PC-3 (cell line): ENCODE results near the gene KISS1R. TPM values are rescaled to one million over a fixed set of nuclear protein-coding genes. Genes with fewer than 3 reads are reported as not detected.

Source experiments
- ATAC-seq: fragments of 200-7000 bp; cut with Tn5 transposase; 2 replicates; pipeline ENCODE4 v1.9.1; 2020; ENCODE audit warnings: mild to moderate bottlenecking, moderate library complexity
- BruUV-seq: library from RNA; stranded (reverse); fragments of 400-500 nt; replicated peaks from 2 replicates; lab custom pipeline; 2021; lab: Mats Ljungman, UMichigan
- CTCF ChIA-PET: fragments of 300-600 bp; sonication (Branson Sonifier 250); formaldehyde crosslinking; loops from one replicate; lab custom pipeline; 2022; ENCODE audit warnings: antibody characterized with exemption; lab: Charles Lee
- POLR2A ChIA-PET: fragments of 300-600 bp; sonication (Branson Sonifier 250); formaldehyde crosslinking; loops from one replicate; lab custom pipeline; 2022; ENCODE audit warnings: antibody characterized with exemption; ENCODE audit not compliant: unreplicated experiment; lab: Charles Lee
- DNase-seq: peaks from one replicate; pipeline ENCODE4 v3.0.0-alpha.2; 2015
- H2AFZ ChIP-seq: fragments of 300-600 bp; sonication (generic); 2 replicates; pipeline ENCODE4 v1.6.0; 2016; ENCODE audit warnings: antibody characterized with exemption, low read length
- H3F3A ChIP-seq: fragments of 300-600 bp; sonication (generic); one replicate; pipeline ENCODE4 v1.6.0; 2017; ENCODE audit warnings: antibody characterized with exemption, low read length, control low read depth, mild to moderate bottlenecking; ENCODE audit not compliant: unreplicated experiment
- H3K27ac ChIP-seq: fragments of 300-600 bp; sonication (generic); 2 replicates; pipeline ENCODE4 v1.5.1; 2016; ENCODE audit warnings: mild to moderate bottlenecking, low read length
- H3K27me3 ChIP-seq: fragments of 300-600 bp; sonication (generic); 2 replicates; pipeline ENCODE4 v1.6.1; 2016; ENCODE audit warnings: low read length, mixed read lengths
- H3K36me3 ChIP-seq: fragments of 300-600 bp; sonication (generic); 2 replicates; pipeline ENCODE4 v1.6.1; 2016; ENCODE audit warnings: low read depth, mixed run types, low read length, mixed read lengths
- H3K4me1 ChIP-seq: fragments of 300-600 bp; sonication (generic); 2 replicates; pipeline ENCODE4 v1.5.1; 2016; ENCODE audit warnings: low read length; ENCODE audit not compliant: insufficient read depth
- H3K4me2 ChIP-seq: fragments of 300-600 bp; sonication (generic); 2 replicates; pipeline ENCODE4 v1.6.0; 2016; ENCODE audit warnings: low read length
- H3K4me3 ChIP-seq: fragments of 300-600 bp; sonication (generic); 2 replicates; pipeline ENCODE4 v1.5.1; 2016; ENCODE audit warnings: mild to moderate bottlenecking, low read length, mixed read lengths
- H3K79me2 ChIP-seq: fragments of 300-600 bp; sonication (generic); 2 replicates; pipeline ENCODE4 v1.6.1; 2017; ENCODE audit warnings: low read length, mixed read lengths
- H3K9ac ChIP-seq: fragments of 300-600 bp; sonication (generic); 2 replicates; pipeline ENCODE4 v1.6.0; 2016; ENCODE audit warnings: mild to moderate bottlenecking, low read length
- H3K9me2 ChIP-seq: fragments of 300-600 bp; sonication (generic); replicated peaks from 2 replicates; pipeline ENCODE4 v1.6.1; 2016; ENCODE audit warnings: mixed run types, low read length, mixed read lengths
- H3K9me3 ChIP-seq: fragments of 300-600 bp; sonication (generic); 2 replicates; pipeline ENCODE4 v1.6.1; 2016; ENCODE audit warnings: low read length, mixed read lengths
- H4K20me1 ChIP-seq: fragments of 300-600 bp; sonication (generic); 2 replicates; pipeline ENCODE4 v1.6.1; 2016; ENCODE audit warnings: low read length, mixed read lengths
- CTCF ChIP-seq: fragments of 300-600 bp; sonication (generic); conservative IDR thresholded peaks from 2 replicates; pipeline ENCODE4 v1.5.1; 2017; ENCODE audit warnings: antibody characterized with exemption, low read depth, mild to moderate bottlenecking, low read length
- EZH2 ChIP-seq: fragments of 300-600 bp; sonication (generic); IDR thresholded peaks from one replicate; pipeline ENCODE4 v1.6.1; 2017; ENCODE audit warnings: antibody characterized with exemption, mild to moderate bottlenecking, low read length; ENCODE audit not compliant: unreplicated experiment
- EZH2phosphoT487 ChIP-seq: fragments of 300-600 bp; sonication (generic); IDR thresholded peaks from 2 replicates; pipeline ENCODE4 v1.6.1; 2018; ENCODE audit warnings: mild to moderate bottlenecking, antibody characterized with exemption, low read length, borderline replicate concordance
- intact Hi-C: fragments of 100-400 bp; cut with micrococcal nuclease; formaldehyde crosslinking; loops from 2 replicates; pipeline ENCODE4 v1.9.0; 2023
- total RNA-seq: library from RNA; depleted of rRNA; stranded (reverse); fragments of >200 nt; gene quantifications from 2 replicates; pipeline ENCODE4 v1.2.3, GENCODE V29; 2014

Gene KISS1R
- total RNA-seq, 1 experiment from 2014 or later = 3.9 TPM

- Histone ChIP-seq H3K27ac (no peak overlapping the region), H3K9me3 (no peaks in the 10 kb centered on the region), H3K9ac (no peak overlapping the region), H3K4me3 (no peak overlapping the region), H3F3A (no peaks in the 10 kb centered on the region), H4K20me1 (no peaks in the 10 kb centered on the region), H3K9me2 (no peaks in the 10 kb centered on the region), H3K4me2 (no peak overlapping the region), H3K4me1 (peaks cover 14% of the 10 kb centered on the region; the same call in 1 of the 2 replicates), H3K27me3 (no peaks in the 10 kb centered on the region), H3K36me3 (no peaks in the 10 kb centered on the region), H2AFZ (no peak overlapping the region), H3K79me2 (no peaks in the 10 kb centered on the region)
- CTCF ChIA-PET = interaction anchor here (0.6 kb wide), 1 partner anchor 22 kb away, joined by 3 read pairs; the partner anchor contains the start of gene WDR18
- DNase-seq (peak; percentile 44), ATAC-seq (peak; percentile 59; the same call in 1 of the 2 replicates)
- no TSS peak for BruUV-seq
- POLR2A ChIA-PET = no interaction called here
- intact Hi-C loops = no loop called here
- TF ChIP-seq EZH2 (no peak), EZH2phosphoT487 (no peak), CTCF (no peak)
Measured at GRCh38 chr19:961866-962620, 44.9 kb downstream of the KISS1R start.

GRCh38 chr19:962683-963400 is 45.7 kb downstream of the KISS1R start:
- Histone ChIP-seq H3K4me3 (no peak overlapping the region), H3K4me1 (peaks cover 14% of the 10 kb centered on the region; the same call in 1 of the 2 replicates), H3F3A (no peaks in the 10 kb centered on the region), H4K20me1 (no peaks in the 10 kb centered on the region), H3K9me2 (no peaks in the 10 kb centered on the region), H3K36me3 (no peaks in the 10 kb centered on the region), H3K27me3 (no peaks in the 10 kb centered on the region), H2AFZ (no peak overlapping the region), H3K79me2 (no peaks in the 10 kb centered on the region), H3K27ac (no peak overlapping the region), H3K9ac (no peak overlapping the region), H3K9me3 (no peaks in the 10 kb centered on the region), H3K4me2 (no peak overlapping the region)
- TF ChIP-seq EZH2phosphoT487 (no peak), EZH2 (no peak), CTCF (no peak)
- ChIA-PET POLR2A (no interaction called here), CTCF (no interaction called here)
- DNase-seq = no peak
- BruUV-seq = no TSS peak
- no peak for ATAC-seq
- intact Hi-C loops = no loop called here
